ENCODE measurements around the gene KIAA1217.

DNA sequence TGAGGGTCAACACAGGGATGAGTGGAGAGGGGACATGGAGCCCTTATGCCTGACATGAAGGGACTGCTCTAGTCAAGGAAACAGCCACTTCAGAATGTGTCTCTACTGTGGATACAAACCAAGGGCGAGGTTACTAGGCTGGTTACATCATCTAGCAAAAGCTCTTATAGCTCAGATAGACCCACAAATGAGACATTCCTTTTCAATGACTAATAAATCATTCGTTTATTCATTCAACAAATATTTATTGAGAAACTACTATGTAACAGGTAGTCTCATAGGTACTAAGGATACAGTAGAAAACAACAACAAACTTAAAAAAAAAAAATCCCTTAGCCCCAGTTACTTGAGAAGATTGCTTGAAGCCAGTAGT is 219.5 kb downstream of the KIAA1217 start:
- TF ChIP-seq POLR2A (IDR thresholded peaks at IDR 0.05), result no peak
- TF ChIP-seq CTCF (IDR thresholded peaks at IDR 0.05), result no peak
